Activated T-cell treated with anti-CD3 and anti-CD28 coated beads, Interleukin-2, amount 50 U/mL, for 24 hours (primary cell): ENCODE results near the gene VIT.

Source experiments
- DNase-seq: peaks from one replicate; pipeline ENCODE4 v3.0.0-alpha.2; 2020
- H3K27ac Mint-ChIP-seq: 2 replicates; pipeline ENCODE4 v1.8.0; 2020; ENCODE audit warnings: mild to moderate bottlenecking, mixed read lengths
- H3K27me3 Mint-ChIP-seq: 2 replicates; pipeline ENCODE4 v1.8.0; 2020; ENCODE audit warnings: mixed read lengths
- H3K36me3 Mint-ChIP-seq: 2 replicates; pipeline ENCODE4 v1.8.0; 2020; ENCODE audit warnings: low read depth, mixed read lengths
- H3K4me1 Mint-ChIP-seq: 2 replicates; pipeline ENCODE4 v1.8.0; 2020; ENCODE audit warnings: low read depth, mixed read lengths
- H3K4me3 Mint-ChIP-seq: 2 replicates; pipeline ENCODE4 v1.8.0; 2020; ENCODE audit warnings: mild to moderate bottlenecking, moderate library complexity, mixed read lengths
- H3K9me3 Mint-ChIP-seq: 2 replicates; pipeline ENCODE4 v1.8.0; 2020; ENCODE audit warnings: mixed read lengths

VIT gene

GRCh38 chr2:36693825-36694224 is 2.7 kb upstream of the VIT start:
- Mint-ChIP-seq H3K4me3 (no peak overlapping the region), H3K27ac (no peak overlapping the region), H3K36me3 (no peaks in the 10 kb centered on the region), H3K4me1 (peaks cover 4% of the 10 kb centered on the region), H3K9me3 (no peaks in the 10 kb centered on the region), H3K27me3 (peaks cover 17% of the 10 kb centered on the region)
- no peak for DNase-seq

- no peak overlapping the region for H3K4me3 Mint-ChIP-seq
- H3K27ac Mint-ChIP-seq = no peak overlapping the region
- H3K9me3 Mint-ChIP-seq = no peaks in the 10 kb centered on the region
- H3K36me3 Mint-ChIP-seq = no peaks in the 10 kb centered on the region
- peaks cover 4% of the 10 kb centered on the region for H3K4me1 Mint-ChIP-seq
- no peak for DNase-seq
- peaks cover 8% of the 10 kb centered on the region for H3K27me3 Mint-ChIP-seq
Measured at GRCh38 chr2:36695746-36696415, 626 bp upstream of the VIT start.

GRCh38 chr2:36697424-36698066 is 1.0 kb downstream of the VIT start:
- Mint-ChIP-seq H3K27me3 (peaks cover 8% of the 10 kb centered on the region), H3K4me1 (peaks cover 4% of the 10 kb centered on the region), H3K36me3 (no peaks in the 10 kb centered on the region), H3K4me3 (no peak overlapping the region), H3K27ac (no peak overlapping the region), H3K9me3 (no peaks in the 10 kb centered on the region)
- DNase-seq = no peak

GRCh38 chr2:36698993-36699392 is 2.5 kb downstream of the VIT start:
- Mint-ChIP-seq H3K4me3 (no peak overlapping the region), H3K36me3 (no peaks in the 10 kb centered on the region), H3K4me1 (peaks cover 4% of the 10 kb centered on the region), H3K27me3 (peaks cover 8% of the 10 kb centered on the region), H3K27ac (no peak overlapping the region), H3K9me3 (no peaks in the 10 kb centered on the region)
- no peak for DNase-seq

GRCh38 chr2:36700311-36700710 is 3.8 kb downstream of the VIT start:
- no peaks in the 10 kb centered on the region for H3K36me3 Mint-ChIP-seq
- no peaks in the 10 kb centered on the region for H3K9me3 Mint-ChIP-seq
- peaks cover 4% of the 10 kb centered on the region for H3K4me1 Mint-ChIP-seq
- peaks cover 6% of the 10 kb centered on the region for H3K27me3 Mint-ChIP-seq
- H3K4me3 Mint-ChIP-seq = no peak overlapping the region
- H3K27ac Mint-ChIP-seq = no peak overlapping the region
- no peak for DNase-seq

GRCh38 chr2:36701391-36701795 is 4.9 kb downstream of the VIT start:
- Mint-ChIP-seq H3K27me3 (peaks cover 8% of the 10 kb centered on the region), H3K27ac (no peak overlapping the region), H3K9me3 (no peaks in the 10 kb centered on the region), H3K36me3 (no peaks in the 10 kb centered on the region), H3K4me1 (peaks cover 1% of the 10 kb centered on the region), H3K4me3 (no peak overlapping the region)
- no peak for DNase-seq

- DNase-seq = no peak
- H3K27me3 Mint-ChIP-seq = peaks cover 10% of the 10 kb centered on the region
- H3K4me1 Mint-ChIP-seq = no peaks in the 10 kb centered on the region
- no peak overlapping the region for H3K27ac Mint-ChIP-seq
- H3K9me3 Mint-ChIP-seq = no peaks in the 10 kb centered on the region
- no peak overlapping the region for H3K4me3 Mint-ChIP-seq
- no peaks in the 10 kb centered on the region for H3K36me3 Mint-ChIP-seq
Measured at GRCh38 chr2:36701918-36702317, 5.4 kb downstream of the VIT start.

- DNase-seq = no peak
- Mint-ChIP-seq H3K27ac (no peak overlapping the region), H3K36me3 (no peaks in the 10 kb centered on the region), H3K4me3 (no peak overlapping the region), H3K4me1 (no peaks in the 10 kb centered on the region), H3K9me3 (no peaks in the 10 kb centered on the region), H3K27me3 (peaks cover 10% of the 10 kb centered on the region)
Measured at GRCh38 chr2:36702781-36703180, 6.3 kb downstream of the VIT start.

- no peaks in the 10 kb centered on the region for H3K36me3 Mint-ChIP-seq
- no peaks in the 10 kb centered on the region for H3K9me3 Mint-ChIP-seq
- DNase-seq = no peak
- no peak overlapping the region for H3K27ac Mint-ChIP-seq
- no peak overlapping the region for H3K4me3 Mint-ChIP-seq
- no peaks in the 10 kb centered on the region for H3K4me1 Mint-ChIP-seq
- H3K27me3 Mint-ChIP-seq = peaks cover 8% of the 10 kb centered on the region
Measured at GRCh38 chr2:36704475-36705150, 8.1 kb downstream of the VIT start.

GRCh38 chr2:36705326-36706020 is 9.0 kb downstream of the VIT start:
- no peak overlapping the region for H3K27ac Mint-ChIP-seq
- DNase-seq = no peak
- no peak overlapping the region for H3K4me3 Mint-ChIP-seq
- peaks cover 8% of the 10 kb centered on the region for H3K27me3 Mint-ChIP-seq
- H3K4me1 Mint-ChIP-seq = no peaks in the 10 kb centered on the region
- H3K36me3 Mint-ChIP-seq = no peaks in the 10 kb centered on the region
- H3K9me3 Mint-ChIP-seq = no peaks in the 10 kb centered on the region

- Mint-ChIP-seq H3K36me3 (no peaks in the 10 kb centered on the region), H3K4me1 (no peaks in the 10 kb centered on the region), H3K27ac (no peak overlapping the region), H3K4me3 (no peak overlapping the region), H3K27me3 (peaks cover 8% of the 10 kb centered on the region), H3K9me3 (peaks cover 4% of the 10 kb centered on the region)
- no peak for DNase-seq
Measured at GRCh38 chr2:36706021-36706876, 9.7 kb downstream of the VIT start.

- no peak for DNase-seq
- Mint-ChIP-seq H3K27me3 (peaks cover 8% of the 10 kb centered on the region), H3K27ac (no peak overlapping the region), H3K9me3 (peaks cover 4% of the 10 kb centered on the region), H3K36me3 (no peaks in the 10 kb centered on the region), H3K4me1 (no peaks in the 10 kb centered on the region), H3K4me3 (no peak overlapping the region)
Measured at GRCh38 chr2:36707050-36707449, 10.5 kb downstream of the VIT start.

- no peak for DNase-seq
- Mint-ChIP-seq H3K27ac (no peak overlapping the region), H3K9me3 (peaks cover 4% of the 10 kb centered on the region)
Measured at GRCh38 chr2:36708041-36708741, 11.7 kb downstream of the VIT start.

More at GRCh38 chr2:36708041-36708741, 11.7 kb downstream of the VIT start:
- no peak overlapping the region for H3K4me3 Mint-ChIP-seq
- no peaks in the 10 kb centered on the region for H3K4me1 Mint-ChIP-seq
- no peaks in the 10 kb centered on the region for H3K36me3 Mint-ChIP-seq
- peaks cover 8% of the 10 kb centered on the region for H3K27me3 Mint-ChIP-seq
